Neural progenitor cell (in vitro differentiated cells): ENCODE data around the gene ITGAX. TPM values are rescaled to one million over a fixed set of nuclear protein-coding genes. Genes with fewer than 3 reads are reported as not detected.

Experiments used
- DNase-seq: peaks from one replicate; pipeline ENCODE4 v3.0.0-alpha.2; 2016; ENCODE audit warnings: low spot score
- H2AFZ ChIP-seq: fragments of 200-600 bp; sonication (generic); replicated peaks from 2 replicates; pipeline ENCODE4 v1.6.1; 2016; ENCODE audit warnings: antibody characterized with exemption
- H3F3A ChIP-seq: fragments of 200-600 bp; sonication (generic); 2 replicates; pipeline ENCODE4 v1.6.1; 2016; ENCODE audit warnings: antibody characterized with exemption, low read depth
- H3K27ac ChIP-seq: fragments of 200-600 bp; sonication (generic); 2 replicates; pipeline ENCODE4 v1.5.1; 2016; ENCODE audit warnings: mild to moderate bottlenecking
- H3K27me3 ChIP-seq: fragments of 200-600 bp; sonication (generic); 2 replicates; pipeline ENCODE4 v1.6.1; 2016; ENCODE audit warnings: mild to moderate bottlenecking, moderate library complexity
- H3K36me3 ChIP-seq: fragments of 200-600 bp; sonication (generic); 2 replicates; pipeline ENCODE4 v1.5.1; 2016
- H3K4me1 ChIP-seq: fragments of 200-600 bp; sonication (generic); 2 replicates; pipeline ENCODE4 v1.6.1; 2016; ENCODE audit warnings: mixed run types
- H3K4me2 ChIP-seq: fragments of 200-600 bp; sonication (generic); 2 replicates; pipeline ENCODE4 v1.6.1; 2016
- H3K4me3 ChIP-seq: fragments of 200-600 bp; sonication (generic); 2 replicates; pipeline ENCODE4 v1.5.1; 2016
- H3K79me2 ChIP-seq: fragments of 200-600 bp; sonication (generic); 2 replicates; pipeline ENCODE4 v1.6.1; 2016; ENCODE audit warnings: low read depth
- H3K9ac ChIP-seq: fragments of 200-600 bp; sonication (generic); 2 replicates; pipeline ENCODE4 v1.6.1; 2016
- H3K9me3 ChIP-seq: fragments of 200-600 bp; sonication (generic); 2 replicates; pipeline ENCODE4 v1.5.1; 2016; ENCODE audit warnings: low read depth
- H4K20me1 ChIP-seq: fragments of 200-600 bp; sonication (generic); 2 replicates; pipeline ENCODE4 v1.6.1; 2016; ENCODE audit warnings: low read depth
- H3K27ac Mint-ChIP-seq: 3 replicates; pipeline ENCODE4 v1.8.0; 2021; ENCODE audit warnings: mixed read lengths
- H3K27me3 Mint-ChIP-seq: 2 replicates; pipeline ENCODE4 v1.8.0; 2022; ENCODE audit warnings: low read depth, mild to moderate bottlenecking, inconsistent platforms, moderate library complexity, mixed read lengths; ENCODE audit not compliant: insufficient read depth
- H3K36me3 Mint-ChIP-seq: 3 replicates; pipeline ENCODE4 v1.8.0; 2021; ENCODE audit warnings: mixed read lengths
- H3K4me1 Mint-ChIP-seq: 3 replicates; pipeline ENCODE4 v1.8.0; 2021; ENCODE audit warnings: mixed read lengths
- H3K4me3 Mint-ChIP-seq: 3 replicates; pipeline ENCODE4 v1.8.0; 2021; ENCODE audit warnings: mild to moderate bottlenecking, moderate library complexity, mixed read lengths
- H3K9me3 Mint-ChIP-seq: 3 replicates; pipeline ENCODE4 v1.8.0; 2020; ENCODE audit warnings: mixed read lengths
- CTCF ChIP-seq: fragments of 200-600 bp; sonication (generic); IDR thresholded peaks from 2 replicates; pipeline ENCODE4 v1.5.1; 2017; ENCODE audit warnings: antibody characterized with exemption, mild to moderate bottlenecking
- EZH2 ChIP-seq: fragments of 200-600 bp; sonication (generic); IDR thresholded peaks from 2 replicates; pipeline ENCODE4 v1.6.1; 2017; ENCODE audit warnings: antibody characterized with exemption, mild to moderate bottlenecking, moderate library complexity
- EZH2phosphoT487 ChIP-seq: fragments of 200-600 bp; sonication (generic); IDR thresholded peaks from 2 replicates; pipeline ENCODE4 v1.6.1; 2017; ENCODE audit warnings: antibody characterized with exemption
- total RNA-seq: library from RNA; depleted of rRNA; stranded (reverse); fragments of >200 nt; gene quantifications from 2 replicates; pipeline ENCODE4 v1.2.3, GENCODE V29; 2015; ENCODE audit warnings: low replicate concordance

The ITGAX gene
- total RNA-seq, 1 donor from 2014 or later = not detected

- Histone ChIP-seq H2AFZ (no peak overlapping the region), H3K4me2 (no peak overlapping the region), H3F3A (no peaks in the 10 kb centered on the region), H3K4me3 (no peak overlapping the region), H3K9me3 (no peaks in the 10 kb centered on the region), H3K79me2 (no peaks in the 10 kb centered on the region), H3K27ac (no peak overlapping the region), H3K36me3 (no peaks in the 10 kb centered on the region), H4K20me1 (no peaks in the 10 kb centered on the region), H3K9ac (no peak overlapping the region), H3K27me3 (no peaks in the 10 kb centered on the region), H3K4me1 (no peaks in the 10 kb centered on the region)
- Mint-ChIP-seq H3K27me3 (peaks cover 3% of the 10 kb centered on the region), H3K4me3 (no peak overlapping the region), H3K27ac (no peak overlapping the region), H3K9me3 (peaks cover 9% of the 10 kb centered on the region), H3K36me3 (no peaks in the 10 kb centered on the region), H3K4me1 (no peaks in the 10 kb centered on the region)
- DNase-seq = no peak
- TF ChIP-seq EZH2phosphoT487 (no peak), EZH2 (no peak), CTCF (no peak)
Measured at GRCh38 chr16:31420037-31420436, 65.1 kb downstream of the ITGAX start.

GRCh38 chr16:31421587-31421986, 66.6 kb downstream of the ITGAX start:
- H3K9ac ChIP-seq = no peak overlapping the region
- H3K9me3 ChIP-seq = no peaks in the 10 kb centered on the region
- H3K36me3 Mint-ChIP-seq = no peaks in the 10 kb centered on the region
- H3K4me3 Mint-ChIP-seq = no peak overlapping the region
- no peak overlapping the region for H3K27ac Mint-ChIP-seq
- H3F3A ChIP-seq = no peaks in the 10 kb centered on the region
- H3K27ac ChIP-seq = no peak overlapping the region
- no peaks in the 10 kb centered on the region for H3K79me2 ChIP-seq
- H3K9me3 Mint-ChIP-seq = peaks cover 11% of the 10 kb centered on the region
- DNase-seq = no peak
- peaks cover 3% of the 10 kb centered on the region for H3K27me3 Mint-ChIP-seq
- no peak overlapping the region for H3K4me2 ChIP-seq
- H3K36me3 ChIP-seq = no peaks in the 10 kb centered on the region
- no peaks in the 10 kb centered on the region for H3K4me1 ChIP-seq
- no peak for TF ChIP-seq EZH2
- TF ChIP-seq CTCF = no peak
- no peak for TF ChIP-seq EZH2phosphoT487
- H4K20me1 ChIP-seq = no peaks in the 10 kb centered on the region
- no peaks in the 10 kb centered on the region for H3K27me3 ChIP-seq
- H3K4me3 ChIP-seq = no peak overlapping the region
- H2AFZ ChIP-seq = no peak overlapping the region
- no peaks in the 10 kb centered on the region for H3K4me1 Mint-ChIP-seq

GRCh38 chr16:31423241-31423640, 68.3 kb downstream of the ITGAX start:
- H3K27me3 ChIP-seq = peaks cover 7% of the 10 kb centered on the region
- no peaks in the 10 kb centered on the region for H3K4me1 ChIP-seq
- no peak overlapping the region for H2AFZ ChIP-seq
- no peaks in the 10 kb centered on the region for H3F3A ChIP-seq
- H3K9me3 Mint-ChIP-seq = peaks cover 6% of the 10 kb centered on the region
- H3K4me3 Mint-ChIP-seq = no peak overlapping the region
- H3K36me3 Mint-ChIP-seq = no peaks in the 10 kb centered on the region
- H3K4me1 Mint-ChIP-seq = no peaks in the 10 kb centered on the region
- no peak overlapping the region for H3K27ac Mint-ChIP-seq
- H3K9ac ChIP-seq = no peak overlapping the region
- peaks cover 3% of the 10 kb centered on the region for H3K27me3 Mint-ChIP-seq
- no peak for DNase-seq
- H4K20me1 ChIP-seq = no peaks in the 10 kb centered on the region
- no peak overlapping the region for H3K27ac ChIP-seq
- H3K4me3 ChIP-seq = no peak overlapping the region
- no peaks in the 10 kb centered on the region for H3K36me3 ChIP-seq
- no peak for TF ChIP-seq EZH2phosphoT487
- no peak overlapping the region for H3K4me2 ChIP-seq
- H3K79me2 ChIP-seq = no peaks in the 10 kb centered on the region
- no peaks in the 10 kb centered on the region for H3K9me3 ChIP-seq

- TF ChIP-seq EZH2phosphoT487 (no peak), EZH2 (no peak)
- H3K9me3 ChIP-seq = no peaks in the 10 kb centered on the region
- no peaks in the 10 kb centered on the region for H3K79me2 ChIP-seq
- no peak overlapping the region for H2AFZ ChIP-seq
- peaks cover 2% of the 10 kb centered on the region for H3K9me3 Mint-ChIP-seq
- no peak overlapping the region for H3K9ac ChIP-seq
- H3K36me3 Mint-ChIP-seq = no peaks in the 10 kb centered on the region
- no peaks in the 10 kb centered on the region for H4K20me1 ChIP-seq
- H3K4me1 Mint-ChIP-seq = no peaks in the 10 kb centered on the region
- H3K4me2 ChIP-seq = no peak overlapping the region
- no peaks in the 10 kb centered on the region for H3K4me1 ChIP-seq
- H3K27me3 Mint-ChIP-seq = peaks cover 5% of the 10 kb centered on the region
- H3K27ac ChIP-seq = no peak overlapping the region
- DNase-seq = no peak
- peaks cover 7% of the 10 kb centered on the region for H3K27me3 ChIP-seq
- no peaks in the 10 kb centered on the region for H3F3A ChIP-seq
- no peak overlapping the region for H3K4me3 Mint-ChIP-seq
- H3K27ac Mint-ChIP-seq = no peak overlapping the region
- no peaks in the 10 kb centered on the region for H3K36me3 ChIP-seq
- no peak overlapping the region for H3K4me3 ChIP-seq
Measured at GRCh38 chr16:31423801-31424200, 68.8 kb downstream of the ITGAX start.
